ENCODE results near the gene ZMIZ1.

ZMIZ1 gene

GRCh38 chr10:79115302-79115701 lies 46.5 kb downstream of the ZMIZ1 start:
- no peak overlapping the region for H3K4me3 ChIP-seq (ENCODE audit: low read depth, low read length)

GRCh38 chr10:79116368-79116767 lies 47.6 kb downstream of the ZMIZ1 start:
- H3K4me3 ChIP-seq (ENCODE audit: low read depth, low read length), result no peak overlapping the region

DNA sequence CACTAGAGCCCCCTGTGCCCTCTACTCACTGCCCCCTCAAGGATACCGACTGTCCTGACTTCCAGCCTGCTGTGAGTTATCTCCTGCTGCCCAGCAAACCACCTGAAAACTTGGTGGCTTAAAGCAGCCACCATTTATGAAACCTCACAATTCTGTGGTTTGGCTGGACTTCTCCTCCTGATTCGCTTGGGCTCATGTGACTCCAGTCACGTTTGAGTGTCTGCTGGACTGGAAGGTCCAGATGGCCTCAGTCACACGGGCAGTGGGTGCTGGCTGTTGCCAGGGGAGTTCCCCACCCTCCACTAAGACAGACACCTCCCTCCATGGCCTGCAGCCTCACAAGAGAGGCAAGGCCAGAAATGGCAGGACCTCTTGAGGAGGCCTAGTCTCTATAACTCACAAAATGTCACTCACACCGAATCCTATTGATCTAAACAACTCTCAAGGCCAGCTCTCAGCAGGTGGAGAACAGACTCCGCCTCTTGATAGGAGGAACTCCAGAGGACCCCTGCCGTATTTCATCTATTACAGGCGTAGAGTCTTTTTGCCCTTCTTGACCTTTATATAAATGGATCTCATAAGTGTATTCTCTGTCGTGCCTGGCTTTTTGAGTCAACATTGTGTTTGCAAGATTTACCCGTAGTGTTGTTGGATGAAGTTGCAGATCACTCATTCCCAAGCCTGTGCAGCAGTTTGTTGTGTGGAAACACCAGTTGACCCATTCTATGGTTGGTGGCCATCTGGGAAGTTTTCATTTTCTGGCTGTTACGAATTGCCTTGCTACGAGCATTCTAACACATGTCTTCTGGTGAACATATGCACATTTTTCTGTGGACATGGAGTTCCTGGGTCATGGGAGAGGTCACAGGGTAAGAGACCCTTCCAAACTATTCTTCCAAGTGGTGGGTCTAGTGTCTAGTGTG lies 48.3 kb downstream of the ZMIZ1 start:
- no peak overlapping the region for H3K4me3 ChIP-seq (ENCODE audit: low read depth, low read length)

DNA sequence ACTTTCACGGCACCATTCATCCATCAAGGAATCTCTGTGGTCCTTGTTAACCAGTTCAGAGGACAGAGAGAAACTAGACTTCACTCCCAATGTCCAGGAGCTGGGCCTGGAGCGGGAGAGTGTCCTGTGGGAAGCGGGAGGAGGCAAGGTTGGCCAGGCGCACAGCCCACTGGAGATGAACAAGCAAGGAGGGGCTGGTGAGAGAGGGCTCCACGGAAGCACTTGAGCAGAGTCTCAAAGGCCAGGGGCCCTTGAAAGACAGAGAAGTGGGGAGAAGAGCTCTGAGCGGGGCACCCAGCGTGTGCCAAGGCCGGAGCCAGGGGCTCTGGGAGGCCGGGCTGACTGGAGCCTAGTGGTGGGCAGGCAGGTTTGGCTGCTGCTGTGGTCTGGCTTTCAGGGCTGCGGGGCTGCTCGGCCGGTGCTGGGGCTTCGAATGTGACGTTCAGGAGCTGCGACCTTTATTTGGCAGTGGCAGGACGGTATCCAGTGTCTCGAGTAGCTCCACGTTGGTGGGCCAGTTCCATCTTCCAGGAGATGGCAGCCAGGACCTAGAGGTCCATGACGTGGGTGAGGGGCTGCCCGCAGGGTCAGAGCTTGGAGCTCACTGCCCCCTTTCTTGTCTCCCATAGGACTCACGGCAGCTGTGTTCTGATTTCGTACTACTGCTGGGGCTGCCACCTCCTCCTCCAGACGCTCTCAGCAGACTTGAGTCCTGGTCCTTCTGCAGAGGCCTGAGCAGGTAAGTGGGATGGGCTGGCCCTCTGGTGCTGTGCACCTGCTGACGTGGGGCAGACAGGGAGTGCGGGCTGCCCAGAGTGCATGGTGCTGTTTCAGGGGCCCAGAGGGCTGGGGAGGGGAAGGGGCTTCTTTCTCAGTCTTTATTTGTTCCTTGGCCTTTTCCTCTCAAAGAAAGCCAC lies 49.8 kb downstream of the ZMIZ1 start:
- H3K4me3 ChIP-seq (ENCODE audit: low read depth, low read length), result no peak overlapping the region

DNA sequence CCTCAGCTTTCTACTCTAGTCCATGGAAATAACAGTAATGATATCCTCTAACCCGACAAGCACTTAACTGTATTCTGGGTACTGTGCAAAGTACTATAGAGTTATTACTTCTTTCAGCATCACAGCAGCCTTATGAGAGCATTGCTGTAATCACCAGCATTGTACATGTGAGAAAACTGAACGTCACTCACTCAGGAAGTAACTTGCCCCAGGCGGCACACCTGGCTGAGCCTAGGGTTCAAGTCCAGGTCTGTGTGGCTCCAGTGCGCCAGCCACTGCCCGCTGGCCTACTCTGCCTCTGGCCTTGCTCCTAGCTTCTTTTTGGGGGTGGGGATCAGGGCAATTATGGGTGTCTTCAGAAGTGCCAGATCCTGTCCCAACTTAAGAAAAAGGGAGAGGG lies 50.5 kb downstream of the ZMIZ1 start:
- no peak overlapping the region for H3K4me3 ChIP-seq (ENCODE audit: low read depth, low read length)

DNA sequence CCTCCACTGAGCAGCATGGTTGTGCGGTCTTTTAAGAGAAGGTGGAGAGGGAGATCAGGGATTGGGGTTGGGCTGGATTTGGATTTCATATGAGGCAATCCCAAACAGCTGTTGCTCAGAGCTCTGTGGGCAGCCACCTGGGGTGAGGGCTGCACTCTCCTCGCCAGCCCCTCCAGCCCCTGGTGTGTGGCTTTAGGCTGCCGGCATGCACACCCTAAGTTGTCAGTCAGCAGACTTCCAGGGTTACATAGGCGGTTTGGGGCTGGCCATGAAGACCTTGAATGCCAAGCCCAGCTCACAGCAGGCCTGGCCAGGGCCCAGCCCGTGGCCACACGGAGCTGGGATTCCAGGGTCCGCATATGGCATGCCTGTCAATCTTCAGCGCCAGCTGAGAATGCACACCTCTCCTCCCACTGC lies 54.8 kb downstream of the ZMIZ1 start:
- H3K4me3 ChIP-seq (ENCODE audit: low read depth, low read length), result no peak overlapping the region

- H3K4me3 ChIP-seq (ENCODE audit: low read depth, low read length), result no peak overlapping the region
Measured at GRCh38 chr10:79124066-79124465, 55.3 kb downstream of the ZMIZ1 start.

- no peak overlapping the region for H3K4me3 ChIP-seq (ENCODE audit: low read depth, low read length)
Measured at GRCh38 chr10:79125092-79125491, 56.3 kb downstream of the ZMIZ1 start.

DNA sequence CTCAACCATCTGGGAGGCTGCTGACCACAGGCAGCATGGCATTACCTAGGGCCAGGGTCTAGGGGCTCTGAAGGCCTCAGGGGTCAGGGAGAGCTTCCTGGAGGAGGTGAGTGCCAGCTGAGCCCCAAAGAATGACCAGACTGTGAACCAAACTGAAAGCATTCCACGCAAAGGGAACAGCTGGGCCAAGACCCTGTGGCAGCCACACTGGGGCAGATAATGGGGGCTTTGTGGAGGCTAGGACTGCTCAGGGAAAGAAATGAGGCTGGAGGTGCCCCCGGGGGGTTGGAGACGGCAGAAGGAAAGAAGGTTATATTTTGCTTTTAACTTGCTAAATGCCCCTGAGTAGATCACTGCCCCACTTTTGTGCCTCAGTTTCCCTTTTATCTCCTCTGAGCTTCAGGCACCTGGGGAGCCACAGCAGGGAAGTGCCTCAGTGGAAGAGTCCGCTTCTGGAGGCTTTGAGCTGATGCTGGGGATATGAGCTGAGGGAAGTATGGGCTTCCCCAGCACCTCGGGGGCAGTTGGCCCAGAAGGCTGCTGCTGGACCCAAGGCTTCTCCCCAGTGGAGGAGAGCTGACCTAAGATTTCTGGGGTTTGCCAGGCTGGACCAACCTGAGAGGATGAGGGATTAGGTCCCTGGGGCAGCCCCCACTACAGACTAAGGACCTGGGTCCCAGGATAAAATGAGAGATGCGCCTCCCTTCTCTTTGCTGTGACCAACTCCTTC lies 57.8 kb downstream of the ZMIZ1 start:
- no peak overlapping the region for H3K4me3 ChIP-seq (ENCODE audit: low read depth, low read length)

- no peak overlapping the region for H3K4me3 ChIP-seq (ENCODE audit: low read depth, low read length)
Measured at GRCh38 chr10:79127151-79127961, 58.6 kb downstream of the ZMIZ1 start.

DNA sequence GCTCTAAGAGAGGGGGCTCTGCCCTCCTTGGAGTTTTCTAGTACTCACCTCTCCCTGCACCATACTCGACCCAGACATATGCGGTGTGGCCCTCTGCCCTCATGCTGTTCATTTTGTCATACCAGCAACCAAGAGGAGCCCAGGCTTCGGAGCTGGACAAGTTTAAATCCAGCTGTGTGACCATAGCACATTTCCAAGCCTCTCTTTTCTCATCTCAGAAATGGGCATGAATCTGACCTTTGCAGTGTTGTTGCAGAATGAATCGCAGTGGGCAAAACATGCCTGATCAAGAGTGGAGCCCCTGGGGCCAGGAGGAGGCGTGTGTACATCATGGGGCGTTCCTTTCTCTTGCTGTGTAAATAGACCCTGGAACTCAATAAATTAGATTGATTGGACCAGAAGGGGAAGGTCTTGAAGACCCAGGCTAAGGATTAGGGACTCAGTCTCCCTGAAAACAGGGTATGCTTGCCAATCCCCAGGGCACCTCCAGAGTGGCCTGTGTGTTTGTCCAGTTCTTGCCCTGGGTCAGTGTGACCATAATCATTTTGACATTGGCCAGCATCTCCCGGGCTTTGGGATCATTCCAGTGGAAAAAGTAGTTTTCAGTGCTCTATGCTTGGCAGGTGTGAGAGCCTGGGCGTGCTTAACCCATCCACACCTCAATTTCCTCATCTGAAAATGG lies 59.6 kb downstream of the ZMIZ1 start:
- H3K4me3 ChIP-seq (ENCODE audit: low read depth, low read length), result no peak overlapping the region

DNA sequence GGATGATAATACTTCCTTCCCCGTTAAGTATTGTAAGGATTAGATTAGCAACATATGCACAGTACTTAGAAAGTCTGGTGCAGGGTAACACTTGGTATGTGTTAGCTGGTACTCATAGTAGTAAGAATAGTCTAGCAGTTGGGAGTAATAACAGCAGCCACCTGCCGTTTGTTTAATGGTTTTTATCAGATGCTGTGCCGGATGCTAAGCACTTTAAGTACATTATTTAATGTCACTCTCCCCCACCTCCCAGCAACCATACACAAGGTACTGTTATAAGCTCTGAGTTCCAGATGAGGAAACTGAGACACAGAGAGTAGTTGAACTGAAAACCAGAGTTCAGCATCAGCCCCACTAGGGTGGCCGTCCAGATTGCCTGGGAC lies 60.1 kb downstream of the ZMIZ1 start:
- no peak overlapping the region for H3K4me3 ChIP-seq (ENCODE audit: low read depth, low read length)

DNA sequence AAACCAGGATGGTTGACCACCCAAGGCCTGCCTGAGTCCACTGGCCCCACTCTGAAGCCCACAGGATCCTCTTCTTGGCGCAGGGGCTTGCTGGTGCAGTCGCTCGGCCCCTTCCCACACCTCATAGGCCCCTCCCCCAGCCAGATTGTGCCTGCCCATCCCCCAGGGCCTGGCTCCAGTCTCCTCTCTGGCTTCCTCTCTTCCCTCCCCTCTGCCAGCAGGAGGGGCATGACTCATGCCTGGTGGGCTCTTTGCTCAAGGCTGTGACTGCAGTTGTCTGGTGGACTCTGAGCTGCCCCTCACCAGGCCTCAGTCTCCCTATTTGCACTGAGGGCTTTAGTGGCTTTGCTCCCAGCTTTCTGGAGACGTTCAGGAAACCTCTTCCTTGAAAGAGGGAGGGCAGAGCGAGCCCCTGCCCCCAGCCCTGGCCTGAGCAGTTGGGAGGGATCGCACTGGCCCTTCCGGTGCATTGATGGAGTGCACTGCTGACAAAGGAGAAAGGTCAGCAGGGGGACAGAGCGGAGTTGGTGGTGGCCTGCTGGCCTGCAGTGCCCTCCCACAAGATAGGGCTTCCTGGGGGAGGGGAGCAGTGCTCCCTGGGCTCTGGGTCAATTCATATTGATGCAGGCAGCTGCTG lies 60.7 kb downstream of the ZMIZ1 start:
- no peak overlapping the region for H3K4me3 ChIP-seq (ENCODE audit: low read depth, low read length)

DNA sequence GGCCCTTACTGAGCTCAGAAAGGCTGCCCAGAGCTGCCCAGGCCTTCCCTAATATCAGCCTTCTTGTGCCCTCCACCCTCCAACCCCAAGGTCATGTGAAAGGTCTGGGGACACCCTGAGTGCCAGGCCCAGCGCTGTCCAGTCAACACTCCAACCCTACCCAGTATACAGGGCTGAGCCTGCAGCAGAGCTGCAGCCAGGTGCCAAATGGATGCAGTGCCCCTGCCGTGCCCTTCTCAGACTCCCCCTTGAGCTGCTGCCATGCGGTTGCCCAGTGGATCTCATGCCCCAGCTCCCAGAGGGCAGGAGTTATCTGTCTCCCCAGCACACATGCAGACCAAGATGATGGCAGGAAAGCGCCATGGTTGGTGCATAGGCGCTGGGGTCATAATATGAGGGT lies 61.5 kb downstream of the ZMIZ1 start:
- H3K4me3 ChIP-seq (ENCODE audit: low read depth, low read length), result no peak overlapping the region

GRCh38 chr10:79130846-79131245 lies 62.1 kb downstream of the ZMIZ1 start:
- H3K4me3 ChIP-seq (ENCODE audit: low read depth, low read length), result no peak overlapping the region

- H3K4me3 ChIP-seq (ENCODE audit: low read depth, low read length), result no peak overlapping the region
Measured at GRCh38 chr10:79131836-79132631, 63.3 kb downstream of the ZMIZ1 start.

GRCh38 chr10:79132681-79133381 lies 64.1 kb downstream of the ZMIZ1 start:
- H3K4me3 ChIP-seq (ENCODE audit: low read depth, low read length), result no peak overlapping the region

GRCh38 chr10:79133416-79133815 lies 64.7 kb downstream of the ZMIZ1 start:
- H3K4me3 ChIP-seq (ENCODE audit: low read depth, low read length), result no peak overlapping the region
